Thyroid gland (tissue), 4 donors: ENCODE data around the gene HSD17B11.

ENCODE experiments used
- POLR2A ChIP-seq, 2 donors: fragments of 450-650 bp; IDR thresholded peaks; one replicate each; pipeline ENCODE4 v1.6.1; 2017; ENCODE audit warnings: antibody characterized with exemption in 2 of 2, mild to moderate bottlenecking in 2 of 2, moderate library complexity in 1 of 2
- TF ChIP-seq, protein P1 (sequence below), 6 experiments: fragments of 200-600 bp in 3 of 6; fragments of 450-650 bp in 3 of 6; sonication (generic) in 3 of 6; IDR thresholded peaks; one replicate each; pipeline ENCODE4 v1.5.1; 2016 to 2019; ENCODE audit warnings: antibody characterized with exemption in 6 of 6, mild to moderate bottlenecking in 2 of 6, inconsistent platforms in 1 of 6, moderate library complexity in 1 of 6

DNA sequence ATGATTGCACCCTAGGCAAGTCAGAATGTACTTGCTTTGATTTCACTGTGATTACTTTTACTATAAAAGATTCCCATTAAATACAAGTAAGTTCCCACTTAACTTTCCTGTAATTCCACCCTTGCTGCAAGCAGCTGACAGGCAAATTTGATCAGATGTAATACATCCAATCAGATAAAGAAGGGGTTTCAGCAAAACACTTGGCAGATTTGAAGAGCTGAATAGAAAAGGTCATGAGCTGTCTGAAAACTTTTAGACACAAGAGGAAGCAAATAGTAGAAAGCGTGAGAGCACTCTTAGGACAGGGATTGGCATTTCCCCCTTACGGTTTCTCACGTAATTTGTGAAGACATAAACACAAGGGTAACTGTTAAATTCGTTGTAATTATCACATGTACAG lies 91.1 kb downstream of the HSD17B11 start:
- TF ChIP-seq, protein P1, sequence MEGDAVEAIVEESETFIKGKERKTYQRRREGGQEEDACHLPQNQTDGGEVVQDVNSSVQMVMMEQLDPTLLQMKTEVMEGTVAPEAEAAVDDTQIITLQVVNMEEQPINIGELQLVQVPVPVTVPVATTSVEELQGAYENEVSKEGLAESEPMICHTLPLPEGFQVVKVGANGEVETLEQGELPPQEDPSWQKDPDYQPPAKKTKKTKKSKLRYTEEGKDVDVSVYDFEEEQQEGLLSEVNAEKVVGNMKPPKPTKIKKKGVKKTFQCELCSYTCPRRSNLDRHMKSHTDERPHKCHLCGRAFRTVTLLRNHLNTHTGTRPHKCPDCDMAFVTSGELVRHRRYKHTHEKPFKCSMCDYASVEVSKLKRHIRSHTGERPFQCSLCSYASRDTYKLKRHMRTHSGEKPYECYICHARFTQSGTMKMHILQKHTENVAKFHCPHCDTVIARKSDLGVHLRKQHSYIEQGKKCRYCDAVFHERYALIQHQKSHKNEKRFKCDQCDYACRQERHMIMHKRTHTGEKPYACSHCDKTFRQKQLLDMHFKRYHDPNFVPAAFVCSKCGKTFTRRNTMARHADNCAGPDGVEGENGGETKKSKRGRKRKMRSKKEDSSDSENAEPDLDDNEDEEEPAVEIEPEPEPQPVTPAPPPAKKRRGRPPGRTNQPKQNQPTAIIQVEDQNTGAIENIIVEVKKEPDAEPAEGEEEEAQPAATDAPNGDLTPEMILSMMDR (IDR thresholded peaks at IDR 0.05): no peak
- TF ChIP-seq POLR2A (IDR thresholded peaks at IDR 0.05): no peak
